ENCODE results near the gene TP53TG5. TPM values are rescaled to one million over a fixed set of nuclear protein-coding genes. Genes with fewer than 3 reads are reported as not detected.

The TP53TG5 gene
- total and polyA plus RNA-seq, 3 donors from 2014 or later, result 6.4 to 28.2 (median 12.3) TPM

GRCh38 chr20:45350217-45350616 is 27.9 kb downstream of the TP53TG5 start:
- no peak for TF ChIP-seq CTCF (IDR thresholded peaks at IDR 0.05)
- no peak for TF ChIP-seq POLR2A (IDR thresholded peaks at IDR 0.05)
- Histone ChIP-seq H3K9me3 (no peaks in the 10 kb centered on the region), H3K27me3 (no peaks in the 10 kb centered on the region), H3K4me1 (no peaks in the 10 kb centered on the region), H3K36me3 (ENCODE audit: low read depth, missing control alignments) (no peaks in the 10 kb centered on the region), H3K4me3 (no peak overlapping the region), H3K27ac (no peak overlapping the region)
- DNase-seq, result no peak
- intact Hi-C loops (cut with DNase I; ENCODE audit: low total_unique reads), result no loop called here
- 74 to 91% methylated on average over 1 of the region's 1 CpG for WGBS, 2 donors

- Histone ChIP-seq H3K27ac (peak within 1 kb of the TSS; percentile 80 to 85), H3K9me3 (no peaks in the 10 kb centered on the region), H3K27me3 (no peaks in the 10 kb centered on the region), H3K36me3 (ENCODE audit: low read depth, missing control alignments) (no peaks in the 10 kb centered on the region), H3K4me3 (peak within 1 kb of the TSS; percentile 61 to 76), H3K4me1 (peaks cover 6% of the 10 kb centered on the region)
- 2 to 21% methylated on average over 2 to 51 of the region's 77 CpGs for WGBS, 2 donors
- TF ChIP-seq CTCF (IDR thresholded peaks at IDR 0.05) (no peak), POLR2A (IDR thresholded peaks at IDR 0.05) (no peak)
- DNase-seq, result peak; percentile 69
- intact Hi-C loops (cut with DNase I; ENCODE audit: low total_unique reads), result no loop called here
These were observed 30.0 kb downstream of the TP53TG5 start, which contains the start of gene SDC4 for GRCh38 chr20:45347936-45348778. TSS of gene SDC4 (minus strand) at chr20:45348424. CDS start at chr20:45348384, 40 bp downstream.

GRCh38 chr20:45347297-45347935 is 30.7 kb downstream of the TP53TG5 start:
- H3K9me3 ChIP-seq, result no peaks in the 10 kb centered on the region
- no peak for TF ChIP-seq POLR2A (IDR thresholded peaks at IDR 0.05)
- TF ChIP-seq CTCF (IDR thresholded peaks at IDR 0.05), result no peak
- no peaks in the 10 kb centered on the region for H3K36me3 ChIP-seq (ENCODE audit: low read depth, missing control alignments)
- no peak for DNase-seq
- peak overlapping the region; percentile 80 to 85 for H3K27ac ChIP-seq
- H3K4me1 ChIP-seq, result peaks cover 14% of the 10 kb centered on the region
- intact Hi-C loops (cut with DNase I; ENCODE audit: low total_unique reads), result no loop called here
- H3K27me3 ChIP-seq, result no peaks in the 10 kb centered on the region
- peak overlapping the region; percentile 61 to 76 for H3K4me3 ChIP-seq
- WGBS, 2 donors, result 17 to 32% methylated on average over 6 to 10 of the region's 10 CpGs

GRCh38 chr20:45346851-45347250 is 31.3 kb downstream of the TP53TG5 start:
- no peak for DNase-seq
- intact Hi-C loops (cut with DNase I; ENCODE audit: low total_unique reads), result no loop called here
- Histone ChIP-seq H3K27ac (peak overlapping the region; percentile 80 to 85), H3K4me3 (peak overlapping the region in 1 of 2 donors; percentile 76), H3K4me1 (peaks cover 19% of the 10 kb centered on the region), H3K9me3 (no peaks in the 10 kb centered on the region), H3K27me3 (no peaks in the 10 kb centered on the region), H3K36me3 (ENCODE audit: low read depth, missing control alignments) (no peaks in the 10 kb centered on the region)
- no peak for TF ChIP-seq CTCF (IDR thresholded peaks at IDR 0.05)
- TF ChIP-seq POLR2A (IDR thresholded peaks at IDR 0.05), result no peak
- WGBS, 2 donors, result 62 to 65% methylated on average over 5 of the region's 5 CpGs

All from testis (tissue), 3 donors.